GM12892 (cell line): ENCODE results near the gene CPLANE2.

Source experiments
- DNase-seq: peaks from one replicate; pipeline ENCODE4 v3.0.0; 2011; ENCODE audit not compliant: insufficient read length
- FAIRE-seq: peaks from 2 replicates; lab custom pipeline; 2011; peaks lifted over from hg19 to GRCh38; lab: Jason Lieb, UNC
- POLR2A ChIP-seq: IDR thresholded peaks from 2 replicates; pipeline ENCODE4 v1.6.1; 2011; ENCODE audit warnings: low read depth, low read length, control low read depth
- POLR2AphosphoS5 ChIP-seq: IDR thresholded peaks from 2 replicates; pipeline ENCODE4 v1.6.1; 2011; ENCODE audit warnings: low read depth, low read length, control low read depth
- TAF1 ChIP-seq: IDR thresholded peaks from 2 replicates; pipeline ENCODE4 v1.6.1; 2011; ENCODE audit warnings: low read depth, mild to moderate bottlenecking, control low read depth, low read length, borderline replicate concordance

The CPLANE2 gene

DNA sequence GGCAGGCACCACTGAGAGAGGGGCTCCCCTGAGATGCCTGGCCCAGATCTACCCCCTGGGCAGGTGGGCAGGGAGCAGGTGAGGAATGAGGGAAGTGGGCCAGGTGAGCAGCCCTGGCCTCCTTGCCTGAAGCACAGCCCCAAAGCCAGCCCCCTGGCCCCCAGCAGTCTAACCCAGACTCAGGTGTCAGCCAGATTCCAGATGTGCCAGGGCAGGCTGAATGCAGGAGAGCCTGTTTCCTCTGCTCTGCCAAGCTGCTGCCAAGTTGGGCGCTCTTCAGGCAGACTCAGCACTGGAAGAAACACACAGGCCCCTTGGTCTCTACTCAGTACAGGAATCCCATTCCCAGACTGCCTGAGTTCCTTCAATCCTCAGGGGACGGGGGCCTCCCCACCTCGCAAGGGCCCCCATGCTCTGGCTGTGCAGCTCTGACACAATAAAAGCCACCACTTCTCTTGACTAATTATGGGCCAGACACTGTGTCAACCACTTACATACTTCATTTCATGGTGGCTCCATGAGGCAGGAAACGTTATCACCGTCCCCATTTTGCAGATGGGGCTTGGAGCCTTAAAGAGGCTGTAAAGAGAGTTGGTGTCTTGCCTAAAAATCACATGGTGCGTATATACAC is 45.0 kb downstream of the CPLANE2 start:
- TF ChIP-seq TAF1, result no peak
- no peak for TF ChIP-seq POLR2A
- TF ChIP-seq POLR2AphosphoS5, result no peak
- DNase-seq (no peak), FAIRE-seq (no peak)

DNA sequence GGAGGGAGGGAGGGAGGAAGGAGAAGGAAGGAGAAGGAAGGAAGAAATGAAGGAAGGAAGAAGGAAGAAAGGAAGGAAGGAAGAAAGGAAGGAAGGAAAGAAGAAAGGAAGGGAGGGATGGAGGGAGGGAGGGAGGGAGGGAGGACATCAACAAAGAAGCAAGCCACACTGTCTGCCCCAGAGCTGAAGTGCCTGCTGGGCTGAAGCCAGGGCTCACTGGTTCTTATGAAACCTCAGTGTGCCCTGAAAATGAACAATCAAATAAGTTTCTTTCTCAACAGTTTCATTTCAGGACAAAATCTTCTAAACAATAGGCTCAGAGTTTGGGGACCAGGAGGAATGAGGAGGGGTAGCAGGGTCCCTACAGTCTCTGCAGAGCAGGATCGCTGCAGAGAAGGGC is 45.7 kb downstream of the CPLANE2 start:
- FAIRE-seq, result no peak
- DNase-seq, result no peak
- TF ChIP-seq TAF1 (no peak), POLR2AphosphoS5 (no peak), POLR2A (no peak)

DNA sequence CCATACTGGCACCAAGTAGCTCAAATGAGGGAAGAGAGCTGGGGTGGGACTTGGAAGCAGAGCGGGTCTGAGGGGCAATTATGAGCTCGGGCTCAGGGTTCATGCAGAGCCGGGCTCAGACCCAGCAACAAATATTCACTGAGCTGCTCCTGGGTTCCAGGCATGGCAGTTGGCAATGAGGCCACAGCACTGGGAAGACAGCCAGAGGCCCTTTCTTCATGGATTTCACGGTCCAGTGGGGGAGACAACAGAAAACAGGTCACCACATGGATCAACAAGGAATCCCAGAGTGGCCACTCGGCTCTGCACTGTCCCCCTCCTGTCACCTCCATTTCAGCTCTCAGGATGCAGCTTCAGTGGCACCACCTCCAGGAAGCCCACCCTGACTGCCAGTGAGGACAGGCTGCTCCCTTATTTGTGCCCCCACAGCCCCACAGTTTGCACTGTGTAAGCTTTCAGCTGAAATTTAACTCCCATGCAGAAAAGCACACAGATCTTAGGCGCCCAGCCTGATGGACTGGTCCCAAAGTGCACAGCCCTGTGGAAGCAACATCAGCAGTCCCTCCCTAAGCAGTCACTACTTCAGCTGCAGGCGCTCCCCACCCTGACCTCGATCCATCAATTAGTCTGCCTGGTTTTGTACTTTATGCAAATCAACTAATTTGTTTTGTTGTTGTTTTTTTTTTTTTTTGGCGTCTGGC is 46.9 kb downstream of the CPLANE2 start:
- DNase-seq, result no peak
- FAIRE-seq, result no peak
- no peak for TF ChIP-seq POLR2AphosphoS5
- TF ChIP-seq TAF1, result no peak
- no peak for TF ChIP-seq POLR2A

DNA sequence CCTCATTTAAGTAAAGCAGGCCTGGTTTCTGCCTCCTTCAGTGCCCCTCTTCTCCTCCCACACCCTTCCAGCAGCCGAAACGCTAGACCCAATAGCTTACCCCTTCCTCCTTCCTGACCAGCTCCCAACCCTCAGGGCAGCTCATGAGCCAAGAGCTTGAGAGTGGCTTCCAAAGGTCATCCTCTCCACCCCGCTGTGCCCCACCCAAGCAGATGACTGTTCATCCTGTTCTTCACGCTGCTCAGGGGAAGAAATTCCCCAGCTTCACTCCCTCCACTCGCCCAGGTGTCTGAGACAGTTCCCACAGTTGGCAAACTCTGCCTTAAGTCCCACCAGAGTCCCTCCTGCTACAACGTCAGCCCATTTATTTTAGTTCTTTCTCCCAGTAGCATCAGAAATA is 48.0 kb downstream of the CPLANE2 start:
- DNase-seq (no peak), FAIRE-seq (no peak)
- TF ChIP-seq POLR2A (no peak), TAF1 (no peak), POLR2AphosphoS5 (no peak)

DNA sequence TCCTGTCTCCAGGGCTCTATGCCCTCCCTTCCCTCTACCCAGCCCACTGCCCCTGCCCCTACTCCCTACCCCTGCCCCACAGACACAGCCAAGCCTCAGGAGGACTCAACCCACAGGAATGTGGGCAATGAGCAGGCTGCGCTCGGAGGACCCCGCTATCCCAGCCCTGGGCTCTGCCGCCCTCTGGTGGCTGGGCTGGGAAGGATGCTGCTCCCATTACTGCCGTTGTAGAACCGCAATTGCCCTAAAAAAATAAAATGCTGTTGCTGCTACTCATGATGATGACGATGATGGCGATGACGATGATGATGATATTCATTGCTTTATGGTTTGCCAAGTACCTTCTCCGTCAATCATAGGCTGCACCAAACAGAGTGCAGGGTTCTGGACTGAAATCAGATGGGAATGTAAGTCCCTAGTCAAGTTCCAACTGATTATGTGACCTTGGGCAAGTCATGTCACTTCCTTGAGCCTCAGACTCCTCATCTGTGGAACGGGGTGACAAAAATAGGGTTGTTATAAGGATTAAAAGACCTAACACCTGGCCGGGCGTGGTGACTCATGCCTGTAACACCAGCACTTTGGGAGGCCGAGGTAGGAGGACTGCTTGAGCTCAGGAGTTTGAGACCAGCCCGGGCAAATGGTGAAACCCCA is 49.1 kb downstream of the CPLANE2 start:
- TF ChIP-seq TAF1, result no peak
- TF ChIP-seq POLR2AphosphoS5, result no peak
- TF ChIP-seq POLR2A, result no peak
- FAIRE-seq, result peak; percentile 93

DNA sequence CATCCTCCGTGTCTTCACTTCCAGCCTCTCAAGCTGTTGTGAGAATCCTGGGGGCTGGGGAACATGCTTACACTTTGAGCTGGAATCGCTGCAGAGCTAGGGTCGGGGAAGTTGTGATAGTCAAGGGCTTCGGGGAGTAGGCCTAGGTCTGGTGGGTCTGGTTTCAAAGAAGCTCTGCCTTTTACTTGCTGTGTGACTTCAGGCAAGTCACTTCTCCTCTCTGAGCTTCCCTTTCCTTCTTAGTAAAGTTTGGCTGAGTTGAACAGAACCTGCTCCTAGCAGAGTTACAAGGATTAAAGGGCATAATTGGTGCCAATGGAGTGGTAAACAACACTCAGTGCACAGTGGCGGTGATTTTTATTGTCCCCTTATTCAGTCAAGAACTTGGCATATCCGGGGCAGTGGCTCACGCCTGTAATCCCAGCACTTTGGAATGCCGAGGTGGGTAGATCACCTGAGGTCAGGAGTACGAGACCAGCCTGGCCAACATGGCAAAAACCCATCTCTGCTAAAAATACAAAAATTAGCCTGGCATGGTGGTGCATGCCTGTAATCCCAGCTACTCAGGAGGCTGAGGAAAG is 50.2 kb downstream of the CPLANE2 start:
- TF ChIP-seq TAF1 (no peak), POLR2A (no peak), POLR2AphosphoS5 (no peak)
- FAIRE-seq (no peak), DNase-seq (no peak)

More for the DNA sequence above, 49.1 kb downstream of the CPLANE2 start:
- peak; percentile 79 for DNase-seq

DNA sequence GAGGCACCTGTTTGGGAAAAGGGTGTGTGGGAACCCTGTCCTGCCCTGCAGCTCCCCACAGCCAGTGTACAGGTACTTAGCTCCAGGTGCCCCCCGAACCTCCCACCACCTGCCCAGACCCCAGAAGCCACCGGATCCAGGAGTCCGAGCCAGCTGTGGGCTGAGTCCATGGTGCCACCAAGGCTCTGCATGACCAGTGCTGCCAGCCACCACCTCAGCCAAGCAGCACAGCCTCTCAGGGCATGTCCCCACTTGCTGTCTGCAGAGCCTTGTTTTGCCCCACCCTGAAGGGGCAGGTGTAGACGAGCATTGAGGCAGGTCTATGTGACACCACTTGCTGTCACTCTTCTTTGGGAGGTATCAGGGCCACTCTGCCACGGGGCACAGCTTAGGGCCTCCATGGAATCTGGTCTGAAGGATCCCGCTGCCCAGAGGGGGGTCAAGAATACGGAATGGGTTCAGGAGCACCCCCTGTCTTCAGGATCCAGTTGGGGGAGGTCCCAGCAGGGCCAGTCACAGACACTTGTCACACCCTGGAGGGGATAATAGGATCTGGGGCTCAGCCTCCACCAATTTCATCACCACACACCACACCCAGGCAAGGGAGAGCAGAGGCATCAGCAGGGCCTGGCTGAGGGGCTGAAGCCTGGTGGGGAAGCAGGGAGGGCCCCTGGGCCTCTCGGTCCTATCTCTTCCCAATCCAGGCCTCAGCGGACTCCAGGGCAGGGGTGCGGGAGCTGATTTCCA is 52.3 kb downstream of the CPLANE2 start:
- TF ChIP-seq POLR2A (no peak), TAF1 (no peak), POLR2AphosphoS5 (no peak)
- FAIRE-seq (no peak), DNase-seq (no peak)

DNA sequence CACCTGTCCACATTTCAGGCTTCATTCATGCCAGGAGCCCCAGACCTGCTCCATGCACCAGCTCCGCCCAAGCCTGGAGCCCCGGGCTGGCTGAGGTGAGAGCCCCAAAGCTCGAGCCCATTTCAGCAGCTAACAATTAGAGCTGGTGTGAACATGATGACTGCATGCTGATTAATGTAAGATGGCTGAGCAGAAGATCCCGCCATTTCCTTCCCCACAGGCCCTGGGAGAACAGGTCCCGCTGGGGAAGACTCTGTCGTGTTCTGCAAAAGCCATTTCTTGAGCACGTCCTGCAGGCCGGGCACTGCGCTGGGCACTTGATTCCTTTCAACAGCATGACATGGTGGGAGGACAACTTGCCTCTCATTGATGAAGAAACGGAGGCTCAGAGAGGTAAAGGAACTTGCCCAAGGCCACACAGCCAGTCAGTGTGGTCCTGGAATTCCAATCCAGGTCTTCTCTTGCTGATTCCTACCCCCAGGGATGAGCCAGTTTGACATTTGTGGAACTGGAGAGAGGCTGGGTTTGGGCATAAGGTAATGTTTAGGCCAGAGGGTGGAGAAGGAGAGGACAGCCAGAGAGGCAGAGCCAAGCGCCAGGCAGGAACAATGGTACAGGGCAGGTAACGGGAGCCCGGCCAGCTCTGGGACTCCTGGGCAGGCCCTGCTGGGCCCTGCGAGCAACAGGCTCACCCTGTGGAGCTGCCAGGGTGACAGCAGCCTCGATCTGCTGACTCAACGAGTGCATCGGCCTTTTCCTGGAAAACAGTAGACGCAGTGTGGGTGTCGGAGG is 53.0 kb downstream of the CPLANE2 start:
- TF ChIP-seq TAF1 (no peak), POLR2A (no peak), POLR2AphosphoS5 (no peak)
- FAIRE-seq, result no peak
- DNase-seq, result no peak

DNA sequence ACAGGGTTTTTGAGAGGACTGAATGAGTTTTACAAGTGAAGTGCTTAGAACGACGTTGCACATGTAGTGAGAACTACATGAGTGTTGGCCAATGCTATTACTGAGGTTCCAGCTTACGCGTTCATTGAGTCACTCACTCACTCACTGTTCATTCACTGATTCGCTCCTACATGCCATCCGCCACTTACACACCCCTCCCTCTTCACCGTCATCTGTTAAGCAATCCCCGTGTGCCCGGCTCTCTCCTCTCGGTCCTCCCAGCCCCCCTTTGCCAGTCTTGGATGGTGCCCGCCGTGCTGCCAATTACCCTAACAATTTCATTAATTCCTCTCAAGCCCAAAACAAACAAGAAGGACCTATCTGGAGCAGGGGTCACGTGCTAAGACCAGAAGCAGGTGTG is 53.8 kb downstream of the CPLANE2 start:
- DNase-seq (no peak), FAIRE-seq (no peak)
- TF ChIP-seq POLR2A, result no peak

DNA sequence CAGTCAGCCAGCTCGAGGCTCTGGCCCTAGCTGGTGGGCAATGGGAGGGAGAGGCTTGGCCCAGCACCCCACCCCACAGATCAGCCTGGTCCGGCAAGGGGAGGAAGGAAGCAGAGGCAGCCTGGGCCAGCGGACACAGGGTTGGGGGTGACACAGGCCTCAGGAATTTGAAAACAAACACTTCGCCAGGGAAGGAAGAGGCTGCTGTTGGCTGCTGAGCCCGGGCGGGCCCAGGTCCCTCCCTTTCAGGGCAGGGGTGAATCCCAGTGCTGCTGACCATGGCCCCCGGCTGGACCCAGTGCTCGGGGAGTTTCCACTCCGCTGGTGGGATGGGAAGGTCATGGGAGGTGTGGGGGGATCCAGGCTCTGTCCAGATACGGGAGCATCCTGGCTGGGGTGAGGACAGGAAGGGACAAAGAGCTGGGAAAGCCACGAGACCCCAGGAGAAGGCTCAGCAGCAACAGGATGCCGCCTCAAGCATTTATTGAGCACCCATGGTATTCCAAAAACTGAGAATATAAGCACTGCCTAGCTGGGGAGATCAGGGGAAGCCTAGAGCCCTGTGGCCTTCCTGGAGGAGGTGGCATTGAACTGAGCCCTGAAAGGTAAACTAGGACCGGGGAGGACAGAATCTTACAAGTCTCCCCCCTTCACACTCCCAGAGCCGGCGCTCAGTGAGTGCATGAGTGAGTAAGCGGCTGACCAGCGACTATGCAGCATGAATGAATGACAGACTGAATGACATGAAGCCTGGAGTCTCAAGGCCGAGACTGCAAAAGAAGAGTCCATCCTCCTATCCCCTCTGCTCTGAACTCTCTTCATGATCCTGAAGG is 54.9 kb downstream of the CPLANE2 start:
- TF ChIP-seq POLR2A (no peak), POLR2AphosphoS5 (no peak), TAF1 (no peak)
- no peak for DNase-seq
- no peak for FAIRE-seq
